ENCODE data around the gene PPM1H. TPM values are rescaled to one million over a fixed set of nuclear protein-coding genes. Genes with fewer than 3 reads are reported as not detected.

Gene PPM1H
- total RNA-seq, 2 experiments from 2014 or later: 0.13 to 0.17 TPM

- POLR2A ChIA-PET: interaction anchor here (0.6 to 2.0 kb wide), 4 partner anchors 29 to 193 kb away, joined by 4 to 11 read pairs (median 7); no protein-coding TSS in a partner anchor
- CTCF ChIA-PET: interaction anchor here (0.6 to 1.9 kb wide), 4 partner anchors 11 to 109 kb away, joined by 3 to 6 read pairs (median 4); no protein-coding TSS in a partner anchor
These were observed 331.2 kb downstream of the PPM1H start for GRCh38 chr12:62603811-62604098.

- CTCF ChIA-PET: interaction anchor here (0.6 to 1.9 kb wide), 5 partner anchors 12 to 191 kb away, joined by 3 to 6 read pairs (median 4); no protein-coding TSS in a partner anchor
- POLR2A ChIA-PET: interaction anchor here (0.6 to 2.0 kb wide), 9 partner anchors 29 to 347 kb away, joined by 3 to 11 read pairs (median 4); no protein-coding TSS in a partner anchor
These were observed 331.7 kb downstream of the PPM1H start for GRCh38 chr12:62603061-62603810.

- CTCF ChIA-PET: interaction anchor here (0.7 to 1.9 kb wide), 4 partner anchors 12 to 192 kb away, joined by 3 to 6 read pairs (median 4); no protein-coding TSS in a partner anchor
- POLR2A ChIA-PET: interaction anchor here (0.7 to 2.0 kb wide), 7 partner anchors 30 to 346 kb away, joined by 3 to 9 read pairs (median 4); no protein-coding TSS in a partner anchor
These were observed 332.5 kb downstream of the PPM1H start for GRCh38 chr12:62602255-62603060.

GRCh38 chr12:62601765-62602164 lies 333.2 kb downstream of the PPM1H start:
- POLR2A ChIA-PET: no interaction called here
- CTCF ChIA-PET: no interaction called here

GRCh38 chr12:62599854-62600437 lies 335.0 kb downstream of the PPM1H start:
- POLR2A ChIA-PET: no interaction called here
- CTCF ChIA-PET: no interaction called here

GRCh38 chr12:62598846-62599245 lies 336.1 kb downstream of the PPM1H start:
- CTCF ChIA-PET: no interaction called here
- POLR2A ChIA-PET: no interaction called here

GRCh38 chr12:62597253-62597652 lies 337.7 kb downstream of the PPM1H start:
- ChIA-PET POLR2A (no interaction called here), CTCF (no interaction called here)

Other genes with a start within 250 kb of the PPM1H start
- gene AVPR1A, start 216.1 kb upstream of the PPM1H start, total RNA-seq: not detected